Measurements from ENCODE around the gene ASB10.

GRCh38 chr7:151139071-151139790 lies 47.8 kb downstream of the ASB10 start:
- TF ChIP-seq TAF7 (optimal IDR thresholded peaks at IDR 0.05; ENCODE audit: borderline replicate concordance, low read depth, low read length) (no peak), RAD21 (IDR thresholded peaks at IDR 0.05 in 1 of 2, conservative IDR thresholded peaks at IDR 0.05 in 1 of 2; ENCODE audit: low read depth in 2 of 2, low read length in 2 of 2) (no peak), CTCF (IDR thresholded peaks at IDR 0.05; ENCODE audit: control extremely low read depth in 1 of 3, insufficient read depth in 1 of 3, low read depth in 1 of 3, low read length in 3 of 3) (no peak), RNF2 (IDR thresholded peaks at IDR 0.05; ENCODE audit: borderline replicate concordance, low read depth, low read length, missing control alignments, poor library complexity, severe bottlenecking) (no peak), EZH2 (IDR thresholded peaks at IDR 0.05; ENCODE audit: low read depth, low read length, severe bottlenecking) (no peak), POLR2A (IDR thresholded peaks at IDR 0.05; ENCODE audit: control extremely low read depth in 1 of 2, low read depth in 2 of 2, low read length in 2 of 2) (no peak; a peak in 1 of 3 replicates), BRCA1 (IDR thresholded peaks at IDR 0.05; ENCODE audit: low read depth, low read length) (no peak), JUN (IDR thresholded peaks at IDR 0.05; ENCODE audit: low read depth, low read length) (no peak), CHD1 (IDR thresholded peaks at IDR 0.05; ENCODE audit: low read depth, low read length) (no peak), KDM5A (IDR thresholded peaks at IDR 0.05; ENCODE audit: low read length) (no peak), TEAD4 (IDR thresholded peaks at IDR 0.05; ENCODE audit: low read depth, low read length) (no peak), SP4 (IDR thresholded peaks at IDR 0.05; ENCODE audit: low read length) (no peak), POLR2AphosphoS5 (IDR thresholded peaks at IDR 0.05; ENCODE audit: low read depth, low read length) (no peak), CBX5 (IDR thresholded peaks at IDR 0.05; ENCODE audit: low read depth, low read length) (no peak)
